ENCODE data around the gene TELO2.
A peak's percentile ranks its signal among the peaks of the same experiment; 100 is the strongest.
"Not testable (repeated sequence)": the region's sequence is repeated elsewhere in the genome, so short reads cannot be mapped to it uniquely, and the experiment has no call there.

TELO2 gene

DNA sequence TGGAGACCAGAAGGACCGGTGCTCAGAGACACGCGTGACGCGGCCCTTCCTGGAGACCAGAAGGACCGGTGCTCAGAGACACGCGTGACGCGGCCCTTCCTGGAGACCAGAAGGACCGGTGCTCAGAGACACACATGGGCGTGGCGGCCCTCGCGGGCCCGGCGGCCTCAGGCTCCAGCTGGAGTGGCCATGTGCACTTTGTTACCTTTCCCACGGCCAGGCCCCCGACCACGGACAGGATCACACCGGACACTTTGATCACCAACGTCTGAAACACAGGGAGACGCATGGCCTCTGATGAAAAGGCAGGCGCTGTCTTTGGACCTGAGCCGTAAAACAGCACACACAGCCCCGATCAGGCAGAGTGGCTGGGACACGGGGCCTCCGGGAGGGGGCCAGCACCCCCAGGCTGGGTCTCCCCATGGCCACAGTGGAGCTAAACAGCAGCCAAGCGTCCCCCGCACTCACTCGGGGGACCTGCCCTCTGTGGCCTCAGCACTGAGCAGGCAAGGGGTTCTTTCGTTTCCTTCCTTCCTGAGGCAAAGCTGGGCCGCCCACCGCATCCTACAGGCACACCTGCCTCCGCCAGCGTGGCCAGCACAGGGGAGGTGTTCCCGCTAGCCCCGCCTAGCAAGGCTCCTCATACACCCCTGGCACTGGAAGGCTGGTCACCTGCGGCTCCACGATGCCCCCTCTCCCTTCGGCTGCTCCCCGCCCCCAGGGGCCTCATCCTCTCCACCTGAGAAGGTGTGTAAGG, 35.5 kb upstream of the TELO2 start:
- DNase-seq (ENCODE audit: low read depth): no peak

DNA sequence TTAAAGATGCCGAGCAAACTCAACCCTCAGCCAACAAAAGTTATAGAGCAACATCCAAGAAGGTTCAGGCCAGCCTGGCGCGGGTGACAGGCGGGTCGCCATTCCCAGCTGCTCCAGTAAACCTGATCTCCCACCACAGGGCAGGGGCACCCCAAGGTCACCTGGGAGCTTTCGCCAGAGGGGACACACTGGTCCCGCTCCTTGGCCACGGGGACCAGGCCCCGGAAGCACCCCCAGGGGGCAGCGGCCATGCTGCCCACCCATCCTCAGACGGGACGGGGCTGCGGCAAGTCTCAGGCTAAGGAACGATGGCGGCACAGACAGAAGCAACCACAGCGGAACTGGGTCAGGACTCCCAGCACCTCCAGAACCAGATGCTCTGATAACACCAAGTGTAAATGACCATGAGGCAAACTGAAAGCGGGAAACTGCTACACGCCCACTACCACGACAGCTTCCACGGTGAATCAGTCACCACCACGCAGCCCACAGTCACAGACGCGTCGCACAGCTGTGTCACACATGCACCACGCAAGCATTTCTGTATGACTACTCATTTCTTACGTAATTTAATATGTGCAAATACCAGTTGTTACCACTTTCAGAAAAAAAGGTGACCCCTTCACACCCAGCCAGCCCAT, 34.7 kb upstream of the TELO2 start:
- DNase-seq (ENCODE audit: low read depth): no peak

DNA sequence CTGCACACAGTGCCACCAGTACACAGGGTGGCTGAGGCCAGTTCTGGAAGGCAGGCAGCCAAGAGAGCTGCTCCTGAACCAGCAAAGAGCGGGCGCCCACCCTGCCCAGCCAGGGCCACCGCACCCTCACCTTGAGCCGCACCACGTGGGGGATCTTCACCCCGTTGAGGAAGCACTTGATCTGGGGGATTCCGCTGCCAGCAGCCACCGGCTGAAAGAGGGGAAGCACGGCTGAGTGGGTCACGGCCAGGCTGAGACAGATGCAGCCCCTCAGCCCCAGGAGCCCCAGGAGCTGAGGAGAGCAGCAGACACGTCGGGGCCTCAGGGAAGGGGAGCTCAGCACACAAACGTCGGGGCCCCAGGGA, 34.2 kb upstream of the TELO2 start:
- DNase-seq (ENCODE audit: low read depth): no peak

DNA sequence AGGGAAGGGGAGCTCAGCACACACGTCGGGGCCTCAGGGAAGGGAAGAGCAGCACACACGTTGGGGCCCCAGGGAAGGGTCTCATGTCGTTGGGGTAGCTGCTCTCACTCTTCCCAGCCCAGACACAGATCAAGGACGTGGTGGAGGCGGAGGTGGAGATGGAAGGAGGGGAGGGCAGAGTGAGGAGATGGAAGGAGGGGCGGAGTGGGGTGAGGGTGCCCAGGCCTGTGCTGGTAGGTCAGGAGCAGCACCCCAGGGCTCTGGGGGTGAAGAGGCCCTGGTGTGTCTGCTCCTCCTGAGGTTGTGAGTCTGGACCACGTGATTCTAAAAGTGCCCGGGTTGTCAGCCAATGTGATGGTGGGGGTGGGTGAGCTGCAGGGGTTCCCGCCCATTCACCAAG, 33.2 kb upstream of the TELO2 start:
- no peak for DNase-seq (ENCODE audit: low read depth)

DNA sequence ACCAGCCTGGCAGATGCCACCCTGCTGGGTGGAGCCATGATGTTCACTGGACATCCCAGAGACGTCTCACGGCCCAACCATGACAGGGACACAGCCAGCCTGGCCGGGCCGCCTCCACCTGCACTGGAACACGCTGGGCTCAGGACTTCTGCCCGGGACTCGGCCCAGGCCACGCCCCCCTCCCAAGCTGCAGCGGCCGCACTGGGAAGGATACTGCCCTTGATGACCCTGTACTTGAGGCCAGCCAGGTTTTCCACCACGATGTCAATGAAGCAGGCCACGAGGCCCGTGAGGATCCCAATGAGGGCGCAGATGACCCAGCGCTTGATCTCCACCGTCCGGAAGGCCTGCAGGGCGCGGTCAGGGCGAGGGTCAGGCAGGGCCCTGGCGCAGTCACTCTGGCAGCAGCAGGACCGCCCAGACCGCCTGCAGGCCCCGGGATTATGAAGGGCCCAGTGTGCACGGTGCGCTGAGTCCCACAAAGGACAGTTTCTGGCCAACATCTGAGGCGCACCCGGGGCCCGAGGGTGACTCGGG, 32.5 kb upstream of the TELO2 start:
- no peak for DNase-seq (ENCODE audit: low read depth)

DNA sequence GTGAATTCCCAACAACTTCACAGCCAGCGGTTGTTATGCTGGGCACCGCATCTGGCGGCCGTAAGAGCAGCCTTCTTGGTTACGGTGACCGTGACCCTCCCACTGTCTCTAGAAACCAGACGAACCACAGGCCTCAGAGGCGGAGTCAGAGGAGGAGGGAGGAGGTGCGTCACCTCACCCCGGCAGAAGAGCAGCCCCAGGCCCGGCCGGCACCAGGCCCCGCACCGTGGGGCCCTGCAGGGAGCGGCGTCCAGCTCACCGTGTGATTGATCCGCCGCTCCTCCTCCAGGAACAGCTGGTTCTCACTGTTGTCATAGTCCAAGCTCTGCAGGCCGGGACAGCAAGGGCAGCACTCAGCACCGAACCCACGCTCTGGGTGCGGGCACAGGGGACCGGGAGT, 32.0 kb upstream of the TELO2 start:
- DNase-seq (ENCODE audit: low read depth): no peak

DNA sequence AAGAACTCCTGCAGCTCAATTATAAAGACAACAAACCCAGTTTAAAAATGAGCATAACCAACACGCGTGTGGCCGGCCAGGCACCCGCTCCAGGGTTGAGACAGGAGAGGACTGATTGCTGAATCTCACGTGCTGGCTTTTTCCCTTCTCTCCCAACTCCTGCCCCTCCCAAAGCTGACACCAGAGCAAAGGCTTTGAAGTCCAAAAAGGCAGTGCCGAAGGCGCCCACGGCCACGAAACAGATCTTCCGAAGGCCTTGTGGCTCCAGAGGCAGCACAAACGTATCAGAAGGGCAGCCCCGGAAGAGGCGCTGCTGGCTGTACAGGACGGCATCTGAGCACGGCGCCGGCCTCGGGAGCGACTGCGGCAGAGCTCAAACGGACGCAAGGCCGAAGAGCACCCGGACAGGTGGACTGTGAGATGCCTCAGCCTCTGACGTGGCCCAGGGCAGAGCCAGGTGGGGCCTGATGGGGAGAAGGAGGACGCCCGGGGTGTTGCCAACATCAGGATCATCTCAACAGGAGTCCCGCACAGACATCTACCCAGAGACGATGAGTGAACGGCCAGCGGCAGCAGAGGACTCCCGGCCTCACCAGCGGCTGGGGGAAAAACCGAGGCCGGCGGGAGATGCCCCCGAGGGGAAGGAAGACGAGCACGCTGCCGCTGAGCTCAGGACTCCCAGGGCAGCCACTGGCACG, 28.8 kb upstream of the TELO2 start:
- no peak for DNase-seq (ENCODE audit: low read depth)

DNA sequence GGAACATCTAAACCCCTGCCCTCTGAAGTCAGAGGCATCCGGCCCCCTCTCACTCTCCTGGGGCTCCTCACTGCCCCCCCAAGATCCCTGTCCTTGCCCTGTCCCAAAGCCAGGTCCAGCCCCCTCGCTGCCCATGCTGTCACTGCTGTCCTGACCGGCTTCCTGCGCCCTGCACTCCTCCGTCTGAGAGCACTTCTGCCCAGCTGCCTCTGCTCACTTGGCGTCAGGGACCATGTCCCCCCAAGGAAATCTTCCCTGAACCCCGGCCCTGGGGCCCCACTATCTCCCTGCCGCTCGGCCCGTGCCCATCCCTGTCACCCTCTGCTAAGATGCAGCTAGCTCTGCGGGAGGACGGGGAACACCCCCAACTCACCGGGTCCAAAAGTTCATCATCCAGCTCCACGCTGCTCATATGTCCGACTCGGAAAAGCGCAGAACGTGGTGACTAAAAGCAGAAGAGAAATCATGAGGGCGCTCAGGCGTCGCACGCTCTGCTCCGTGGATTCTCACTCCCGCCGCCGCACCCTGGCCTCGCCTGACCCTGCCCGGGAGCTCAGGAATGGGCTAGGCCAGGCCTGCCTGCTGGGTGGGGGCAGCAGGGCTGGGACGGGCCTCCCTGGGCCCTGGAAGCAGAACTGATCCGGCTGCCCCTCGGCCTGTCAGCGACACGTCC, 28.1 kb upstream of the TELO2 start:
- no peak for DNase-seq (ENCODE audit: low read depth)

DNA sequence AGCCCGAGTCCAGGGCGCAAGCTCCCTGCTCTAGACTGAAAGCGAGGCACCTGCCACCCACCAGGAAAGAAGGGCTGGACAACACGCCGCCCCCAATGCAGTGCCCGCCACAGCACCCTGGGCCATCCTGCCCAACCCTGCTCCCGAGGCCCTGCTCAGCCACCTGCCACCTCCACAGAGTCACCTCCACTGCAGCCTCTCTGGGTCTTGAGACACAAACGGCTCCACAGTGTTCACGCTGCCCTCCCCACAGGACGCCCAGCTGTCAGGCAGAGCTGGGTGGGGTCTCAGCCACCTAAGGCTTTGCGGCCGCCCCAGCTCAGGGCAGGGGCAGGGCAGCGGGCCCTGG, 27.6 kb upstream of the TELO2 start:
- DNase-seq (ENCODE audit: low read depth): no peak

DNA sequence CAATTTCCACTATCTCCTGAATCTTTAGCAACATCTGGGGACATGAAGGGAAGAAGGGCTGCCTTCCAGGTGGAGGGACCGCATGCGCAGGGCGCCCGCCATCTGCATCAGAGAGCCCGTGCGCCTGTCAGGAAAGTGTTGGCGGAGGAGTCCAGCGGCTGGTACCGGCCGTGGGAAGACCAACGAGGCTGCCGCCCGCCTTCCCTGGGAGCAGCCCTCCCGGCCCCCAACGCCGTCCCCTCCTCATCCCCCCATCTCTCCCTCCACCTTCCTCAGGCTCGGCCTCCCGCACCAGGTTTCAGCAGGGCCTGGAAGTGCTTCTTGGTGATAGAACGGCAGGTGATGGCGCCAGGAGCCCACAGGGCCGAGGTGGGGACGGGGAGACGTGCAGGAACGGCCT, 27.1 kb upstream of the TELO2 start:
- DNase-seq (ENCODE audit: low read depth): no peak

DNA sequence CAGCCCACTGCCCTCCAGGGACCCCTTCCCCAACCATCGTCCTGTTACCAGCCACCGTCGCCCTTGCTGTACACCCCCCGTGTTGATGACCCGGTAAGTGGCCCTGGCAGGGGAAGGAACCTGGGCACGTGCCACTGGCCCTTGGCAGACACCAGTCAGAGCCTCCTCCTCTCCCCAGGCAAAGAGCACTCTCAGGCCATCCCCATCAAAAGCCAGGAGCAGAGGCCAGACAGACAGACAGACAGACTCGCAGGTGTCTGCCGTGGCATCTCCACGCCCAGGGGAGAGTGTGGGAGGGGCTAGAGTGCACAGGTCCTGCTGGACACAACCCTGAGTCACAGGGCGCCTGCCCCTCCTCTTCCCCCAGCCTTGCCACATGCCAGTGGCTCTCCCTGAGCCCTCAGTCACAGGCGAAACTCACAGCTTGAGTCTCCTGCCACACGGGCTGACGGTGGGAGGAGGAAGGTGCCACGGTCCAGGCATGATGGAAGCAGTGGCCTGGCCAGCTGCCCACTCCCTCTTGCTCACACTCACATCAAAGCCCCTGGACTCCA, 26.1 kb upstream of the TELO2 start:
- no peak for DNase-seq (ENCODE audit: low read depth)

DNA sequence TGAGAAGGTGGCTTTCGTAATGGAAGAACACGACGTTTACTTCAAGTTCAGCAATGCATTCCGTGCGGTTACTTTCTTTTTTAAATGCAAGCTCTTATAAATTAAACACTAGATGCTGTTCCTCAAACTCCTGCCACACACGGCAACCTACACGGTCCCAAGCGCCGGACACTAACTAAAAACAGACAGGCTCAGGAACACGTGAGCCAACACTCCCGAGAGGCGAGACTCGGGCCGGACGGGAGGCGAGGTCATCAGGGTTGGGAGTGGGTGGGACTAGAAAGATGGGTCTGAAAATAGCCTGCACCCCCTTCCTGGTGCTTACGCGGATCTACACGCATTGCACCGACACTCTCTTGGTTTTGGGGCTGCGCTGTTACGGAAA, 24.7 kb upstream of the TELO2 start:
- no peak for DNase-seq (ENCODE audit: low read depth)

DNA sequence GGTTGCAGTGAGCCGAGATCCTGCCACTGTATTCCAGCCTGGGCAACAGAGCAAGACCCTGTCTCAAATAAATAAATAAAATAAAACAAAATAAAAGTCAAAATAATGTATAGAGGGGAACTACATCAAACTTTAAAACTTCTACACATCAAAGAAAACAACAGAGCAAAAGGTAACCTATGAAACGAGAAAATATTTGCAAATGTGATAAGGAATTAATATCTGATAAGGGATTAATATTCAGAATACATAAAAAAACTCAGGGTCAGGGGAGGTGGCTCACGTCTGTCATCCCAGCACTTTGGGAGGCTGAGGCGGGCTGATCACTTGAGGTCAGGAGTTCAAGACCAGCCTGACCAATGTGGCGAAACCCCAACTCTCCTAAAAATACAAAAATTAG, 24.0 kb upstream of the TELO2 start:
- not testable (repeated sequence) for DNase-seq (ENCODE audit: low read depth)

DNA sequence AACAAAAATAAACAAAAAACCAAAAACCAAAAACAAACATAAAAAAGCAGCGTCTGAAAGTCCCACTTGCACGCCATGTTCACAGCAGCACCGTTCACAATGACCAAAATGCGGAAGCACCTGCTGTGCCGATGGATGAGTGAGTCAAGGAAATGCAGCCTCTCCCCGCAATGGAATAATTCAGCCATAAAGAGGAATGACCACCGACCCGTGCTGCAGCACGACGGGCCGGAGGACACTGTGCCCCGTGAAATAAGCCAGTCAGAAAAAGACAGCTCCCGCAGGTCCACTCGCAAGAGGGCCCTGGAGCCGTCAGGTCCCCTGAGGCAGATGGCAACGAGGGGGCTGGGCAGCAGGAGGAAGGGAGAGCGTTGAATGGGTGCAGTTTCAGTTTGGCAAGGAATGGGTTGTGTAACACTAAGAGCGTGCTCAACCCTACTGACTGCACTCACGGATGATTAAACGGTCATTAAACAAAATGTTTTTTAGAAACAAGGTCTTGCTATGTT, 23.4 kb upstream of the TELO2 start:
- DNase-seq (ENCODE audit: low read depth): no peak

DNA sequence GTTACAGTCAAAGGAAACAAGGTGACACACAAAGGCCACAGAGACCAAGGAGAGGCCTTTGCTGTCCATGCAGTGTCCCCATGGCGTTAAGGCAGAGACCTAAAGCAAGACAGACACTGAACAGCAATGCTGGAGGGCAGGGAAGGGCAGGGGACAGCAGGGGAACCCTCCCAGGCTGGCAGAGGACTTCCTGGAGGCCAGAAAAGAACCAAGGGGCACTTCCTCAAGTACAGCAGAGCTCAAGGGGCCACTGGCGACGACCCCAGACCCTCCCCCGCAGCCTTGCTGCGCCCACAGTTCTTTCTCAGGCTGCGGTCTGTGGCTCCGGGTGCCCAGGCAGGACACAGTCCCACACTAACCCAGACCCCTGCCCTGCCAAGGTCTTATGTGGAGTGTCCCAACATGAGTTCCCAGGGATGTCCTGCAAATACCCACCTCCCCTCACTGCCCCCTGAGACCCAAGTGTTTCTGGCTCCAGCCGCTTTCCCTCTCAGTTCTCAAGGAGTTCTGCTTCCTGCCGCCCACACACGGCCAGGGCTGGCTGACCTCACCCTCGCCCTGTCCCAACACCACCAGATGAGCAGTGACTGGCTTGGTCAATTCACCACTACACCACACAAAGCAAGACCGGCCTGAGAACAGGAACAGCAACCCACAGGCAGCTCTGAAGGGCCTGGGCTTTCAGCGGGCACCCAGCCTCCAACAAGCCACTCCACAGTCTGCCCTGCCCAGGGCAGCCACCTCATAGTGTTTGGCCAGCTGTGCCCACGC, 22.5 kb upstream of the TELO2 start:
- DNase-seq (ENCODE audit: low read depth): no peak

DNA sequence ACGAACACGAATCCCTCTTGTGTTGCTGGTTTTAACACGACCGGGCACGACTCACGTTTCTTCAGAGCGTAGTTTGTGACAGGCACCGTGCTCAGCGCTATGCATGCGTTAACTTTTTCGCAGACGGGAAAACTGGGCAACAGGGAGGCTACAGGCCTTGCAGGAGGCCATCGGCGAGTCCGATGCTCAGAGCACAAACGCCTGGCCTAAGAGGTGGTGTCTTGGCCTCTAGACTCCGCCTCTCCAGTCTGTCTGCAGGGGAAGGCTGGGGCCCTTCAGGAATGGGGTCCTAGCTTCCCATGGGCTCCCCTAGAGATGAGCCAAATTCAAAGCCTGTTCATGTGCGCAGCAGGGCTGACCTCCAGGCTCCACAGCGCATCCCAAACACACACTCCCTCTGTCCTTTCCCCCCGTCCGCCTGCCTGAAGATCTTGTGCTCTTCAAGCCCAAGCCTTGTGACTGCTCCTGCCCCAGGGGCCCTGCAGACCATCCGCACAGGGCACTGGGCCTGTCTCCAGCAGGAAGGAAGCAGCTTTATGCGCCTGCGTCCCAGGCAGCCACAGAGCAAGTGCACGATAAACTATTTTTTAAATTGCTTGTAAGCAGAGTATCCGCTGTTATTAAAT, 21.5 kb upstream of the TELO2 start:
- no peak for DNase-seq (ENCODE audit: low read depth)

DNA sequence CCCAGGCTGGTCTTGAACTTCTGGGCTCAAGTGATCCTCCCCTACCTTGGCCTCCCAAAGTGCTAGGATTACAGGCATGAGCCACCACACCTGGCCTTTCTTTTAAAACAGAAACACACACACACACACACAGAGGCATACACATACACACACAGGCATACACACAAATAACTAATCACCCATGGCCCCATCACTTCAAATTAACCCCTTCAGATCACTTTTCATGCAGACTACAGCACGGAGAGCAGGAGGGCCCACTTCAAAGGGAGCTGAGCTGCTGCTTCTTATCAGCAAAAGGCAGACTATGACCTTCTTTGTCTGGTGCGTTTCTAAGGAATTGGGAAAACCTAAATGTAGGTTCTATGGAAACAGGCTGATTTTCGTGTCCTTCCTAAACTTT, 20.2 kb upstream of the TELO2 start:
- no peak for DNase-seq (ENCODE audit: low read depth)

DNA sequence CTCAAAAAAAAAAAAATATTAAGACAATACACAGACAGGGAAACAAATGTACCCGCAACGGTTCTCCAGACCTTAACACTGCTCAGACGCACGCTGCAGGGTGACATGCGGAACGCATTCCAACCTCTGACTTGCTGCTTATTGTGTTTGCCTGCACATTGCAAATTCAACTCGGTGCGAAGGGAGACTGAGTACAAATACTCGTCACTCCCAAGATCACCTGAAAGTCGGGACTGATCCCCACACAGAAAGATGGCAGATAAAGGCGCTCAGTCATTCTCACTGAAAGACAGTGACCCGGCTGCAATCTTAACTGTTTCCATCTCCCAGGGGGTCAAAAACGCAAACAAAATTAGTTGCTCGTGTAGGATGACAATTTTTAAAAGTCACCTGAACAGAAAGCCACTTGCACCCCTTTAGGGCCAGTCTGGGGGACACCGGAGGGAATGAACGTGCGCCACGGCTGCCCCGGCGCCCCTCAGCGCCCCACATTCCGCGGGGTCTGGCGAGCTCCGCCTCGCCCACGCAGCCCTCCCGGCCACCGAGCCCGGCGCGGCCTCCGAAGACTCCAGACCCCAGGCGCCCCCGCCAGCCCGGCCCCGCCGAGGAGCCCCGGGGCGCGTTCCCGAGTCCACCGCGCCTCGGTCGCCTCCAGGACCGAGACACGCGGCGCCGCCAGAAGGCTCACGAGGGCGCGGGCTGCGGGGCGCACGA, 18.9 kb upstream of the TELO2 start:
- no peak for DNase-seq (ENCODE audit: low read depth)

DNA sequence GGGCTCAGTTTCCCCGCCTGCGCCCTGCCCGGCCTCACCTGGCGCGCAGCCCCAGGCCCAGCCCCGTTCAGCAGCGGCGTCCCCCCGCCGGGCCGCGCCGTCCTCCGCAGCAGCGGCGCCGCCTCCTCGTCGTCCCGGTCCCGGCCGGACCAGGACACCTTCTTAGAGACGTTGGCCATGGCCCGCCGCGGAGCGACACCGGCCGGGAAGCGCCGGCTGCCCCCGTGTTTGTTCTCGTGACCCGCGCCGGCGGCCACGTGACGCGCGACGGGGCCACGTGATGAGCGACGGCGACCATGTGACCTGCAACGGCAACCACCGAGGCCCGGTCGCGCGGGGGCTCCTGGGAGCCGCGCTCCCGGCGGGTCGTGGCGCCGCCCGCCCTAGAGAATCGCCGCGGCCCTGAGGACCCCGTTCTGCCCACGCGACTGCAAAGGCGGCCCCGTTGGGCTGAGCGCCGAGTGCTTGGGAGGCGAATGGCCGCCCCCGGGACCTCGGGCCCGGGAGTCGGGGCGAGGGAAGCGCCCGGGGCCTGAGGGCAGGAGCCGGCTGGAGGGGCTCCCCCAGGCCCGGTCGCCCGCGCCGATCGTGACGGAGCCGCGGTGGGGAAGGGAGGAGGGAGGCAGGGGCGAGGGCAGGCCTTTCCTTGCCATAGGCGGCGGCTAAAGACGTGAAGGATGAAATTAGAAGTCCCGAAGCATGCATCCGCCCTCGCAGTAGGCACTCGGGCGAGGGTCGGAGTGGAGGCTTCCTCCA, 18.2 kb upstream of the TELO2 start, which contains the start of gene CLCN7:
Gene CLCN7, minus strand, starts transcription at position 233 of the 756 bp plus-strand sequence. Its CDS starts 54 bp downstream, at position 179.
- DNase-seq (ENCODE audit: low read depth): peak; percentile 89
